GM21381 (cell line): Measurements from ENCODE around the gene RABIF.

Source experiments
- ATAC-seq: cut with Tn5 transposase; IDR thresholded peaks from one replicate; pipeline ENCODE4 v1.9.1; 2021; ENCODE audit warnings: mild to moderate bottlenecking, moderate library complexity; ENCODE audit not compliant: unreplicated experiment

The RABIF gene

GRCh38 chr1:202879128-202879527 is 9.8 kb downstream of the RABIF start:
- no peak for ATAC-seq

GRCh38 chr1:202873026-202873425 is 15.9 kb downstream of the RABIF start:
- no peak for ATAC-seq

- no peak for ATAC-seq
Measured at GRCh38 chr1:202871367-202871766, 17.6 kb downstream of the RABIF start.

- ATAC-seq = no peak
Measured at GRCh38 chr1:202862679-202863560, 26.0 kb downstream of the RABIF start.

GRCh38 chr1:202861420-202862132 is 27.4 kb downstream of the RABIF start:
- peak; percentile 90 for ATAC-seq

- peak; percentile 24 for ATAC-seq
Measured at GRCh38 chr1:202860744-202861419, 28.1 kb downstream of the RABIF start.

- no peak for ATAC-seq
Measured at GRCh38 chr1:202858789-202859414, 30.0 kb downstream of the RABIF start.

- no peak for ATAC-seq
Measured at GRCh38 chr1:202858331-202858730, 30.6 kb downstream of the RABIF start.

GRCh38 chr1:202857136-202857610 is 31.8 kb downstream of the RABIF start:
- ATAC-seq = no peak

- no peak for ATAC-seq
Measured at GRCh38 chr1:202856014-202856413, 32.9 kb downstream of the RABIF start.

- no peak for ATAC-seq
Measured at GRCh38 chr1:202854787-202855186, 34.2 kb downstream of the RABIF start.

GRCh38 chr1:202852163-202852904 is 36.6 kb downstream of the RABIF start:
- ATAC-seq = no peak

GRCh38 chr1:202850593-202851362 is 38.2 kb downstream of the RABIF start:
- no peak for ATAC-seq

GRCh38 chr1:202848191-202848542 is 40.8 kb downstream of the RABIF start:
- no peak for ATAC-seq

- no peak for ATAC-seq
Measured at GRCh38 chr1:202844935-202845334, 44.0 kb downstream of the RABIF start.

- ATAC-seq = no peak
Measured at GRCh38 chr1:202844259-202844658, 44.7 kb downstream of the RABIF start.

- ATAC-seq = no peak
Measured at GRCh38 chr1:202843081-202843480, 45.9 kb downstream of the RABIF start.

- no peak for ATAC-seq
Measured at GRCh38 chr1:202837746-202838262, 51.1 kb downstream of the RABIF start.

- ATAC-seq = no peak
Measured at GRCh38 chr1:202836623-202837403, 52.1 kb downstream of the RABIF start.
